Kidney capillary endothelial cell (primary cell): ENCODE results near the gene GTPBP3.

Source experiments
- DNase-seq: peaks from one replicate; pipeline ENCODE4 v3.0.0-alpha.2; 2018; ENCODE audit warnings: low spot score

GTPBP3 gene

GRCh38 chr19:17327654-17328516 lies 9.5 kb upstream of the GTPBP3 start:
- no peak for DNase-seq

- no peak for DNase-seq
Observed at GRCh38 chr19:17328517-17329365, 8.6 kb upstream of the GTPBP3 start.

GRCh38 chr19:17329366-17330261 lies 7.7 kb upstream of the GTPBP3 start:
- no peak for DNase-seq

- DNase-seq = no peak
Observed at GRCh38 chr19:17330262-17331044, 6.9 kb upstream of the GTPBP3 start.

- DNase-seq = no peak
Observed at GRCh38 chr19:17331045-17331558, 6.3 kb upstream of the GTPBP3 start.

GRCh38 chr19:17332360-17332676 lies 5.0 kb upstream of the GTPBP3 start:
- no peak for DNase-seq

GRCh38 chr19:17332677-17333581 lies 4.4 kb upstream of the GTPBP3 start:
- peak; percentile 49 for DNase-seq

GRCh38 chr19:17333611-17334413 lies 3.5 kb upstream of the GTPBP3 start:
- no peak for DNase-seq

GRCh38 chr19:17334414-17335409 lies 2.6 kb upstream of the GTPBP3 start, which contains the start of gene ANO8:
TSS of gene ANO8 (minus strand) at chr19:17334855. CDS start at chr19:17334670, 185 bp downstream.
- peak; percentile 96 for DNase-seq

- no peak for DNase-seq
Observed at GRCh38 chr19:17335575-17335974, 1.8 kb upstream of the GTPBP3 start.

- no peak for DNase-seq
Observed at GRCh38 chr19:17337675-17338432, 501 bp downstream of the GTPBP3 start.

GRCh38 chr19:17338433-17339078 lies 1.2 kb downstream of the GTPBP3 start:
- no peak for DNase-seq

GRCh38 chr19:17339088-17339741 lies 1.9 kb downstream of the GTPBP3 start:
- DNase-seq = no peak

GRCh38 chr19:17340302-17340870 lies 3.0 kb downstream of the GTPBP3 start:
- DNase-seq = no peak

GRCh38 chr19:17340871-17341357 lies 3.6 kb downstream of the GTPBP3 start:
- DNase-seq = no peak
